Measurements from ENCODE around the gene ZZZ3. TPM values are rescaled to one million over a fixed set of nuclear protein-coding genes. Genes with fewer than 3 reads are reported as not detected.
"Not testable (repeated sequence)": the region's sequence is repeated elsewhere in the genome, so short reads cannot be mapped to it uniquely, and the experiment has no call there.

ZZZ3 gene
- polyA plus RNA-seq, 3 donors, result 55.5 to 63.5 (median 63.0) TPM

GRCh38 chr1:77673716-77674355, 8.6 kb downstream of the ZZZ3 start:
- no peak for DNase-seq

GRCh38 chr1:77673030-77673429, 9.4 kb downstream of the ZZZ3 start:
- no peak for DNase-seq

GRCh38 chr1:77672374-77672773, 10.1 kb downstream of the ZZZ3 start:
- DNase-seq, result no peak

- no peak for DNase-seq
Observed at GRCh38 chr1:77671836-77672235, 10.6 kb downstream of the ZZZ3 start.

- DNase-seq, result no peak
Observed at GRCh38 chr1:77670330-77670729, 12.1 kb downstream of the ZZZ3 start.

- no peak for DNase-seq
Observed at GRCh38 chr1:77668924-77669449, 13.5 kb downstream of the ZZZ3 start.

- no peak for DNase-seq
Observed at GRCh38 chr1:77664939-77665516, 17.4 kb downstream of the ZZZ3 start.

GRCh38 chr1:77661696-77662095, 20.8 kb downstream of the ZZZ3 start:
- no peak for DNase-seq

- no peak for DNase-seq
Observed at GRCh38 chr1:77659879-77660593, 22.4 kb downstream of the ZZZ3 start.

- DNase-seq, result no peak
Observed at GRCh38 chr1:77658271-77658670, 24.2 kb downstream of the ZZZ3 start.

- no peak for DNase-seq
Observed at GRCh38 chr1:77655431-77655974, 27.0 kb downstream of the ZZZ3 start.

- DNase-seq, result no peak
Observed at GRCh38 chr1:77652970-77653516, 29.4 kb downstream of the ZZZ3 start.

GRCh38 chr1:77652268-77652667, 30.2 kb downstream of the ZZZ3 start:
- no peak for DNase-seq

GRCh38 chr1:77649127-77649526, 33.3 kb downstream of the ZZZ3 start:
- DNase-seq, result no peak

- not testable (repeated sequence) for DNase-seq
Observed at GRCh38 chr1:77646224-77646623, 36.2 kb downstream of the ZZZ3 start.

GRCh38 chr1:77643456-77643855, 39.0 kb downstream of the ZZZ3 start:
- DNase-seq, result no peak

- DNase-seq, result no peak
Observed at GRCh38 chr1:77642941-77643340, 39.5 kb downstream of the ZZZ3 start.

GRCh38 chr1:77642196-77642595, 40.3 kb downstream of the ZZZ3 start:
- no peak for DNase-seq

- no peak for DNase-seq
Observed at GRCh38 chr1:77639557-77640069, 42.8 kb downstream of the ZZZ3 start.

- DNase-seq, result no peak
Observed at GRCh38 chr1:77639056-77639455, 43.4 kb downstream of the ZZZ3 start.

GRCh38 chr1:77636864-77637263, 45.6 kb downstream of the ZZZ3 start:
- DNase-seq, result no peak

Measured in renal pelvis (tissue), 4 donors.